Measurements from ENCODE around the gene ZNF75A.

Gene ZNF75A

DNA sequence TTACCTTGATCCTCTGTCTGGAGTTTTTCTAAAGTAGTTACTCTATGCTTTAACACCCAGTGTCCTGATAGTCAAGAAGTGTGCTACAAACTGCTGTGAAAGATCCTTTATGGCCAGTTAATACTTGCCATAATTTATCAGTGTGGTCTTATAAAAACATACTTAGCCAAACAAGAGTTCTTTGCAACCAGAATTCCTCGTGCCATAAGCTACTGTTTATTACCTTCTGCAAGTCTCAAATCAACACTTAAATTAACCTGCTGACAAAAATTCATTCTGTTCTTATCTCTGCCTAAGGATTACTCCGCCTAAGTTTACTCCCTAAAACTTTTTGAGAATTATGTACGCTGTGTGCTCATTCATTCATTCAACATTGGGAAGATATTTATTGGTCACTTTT lies 22.8 kb downstream of the ZNF75A start (continued):
- no peak for TF ChIP-seq ZNF214 (tag by site-specific recombination; IDR thresholded peaks at IDR 0.05; ENCODE audit: borderline replicate concordance)
- no peak for TF ChIP-seq ZNF266 (tag by site-specific recombination; IDR thresholded peaks at IDR 0.05; ENCODE audit: low read depth)
- TF ChIP-seq, protein P1, sequence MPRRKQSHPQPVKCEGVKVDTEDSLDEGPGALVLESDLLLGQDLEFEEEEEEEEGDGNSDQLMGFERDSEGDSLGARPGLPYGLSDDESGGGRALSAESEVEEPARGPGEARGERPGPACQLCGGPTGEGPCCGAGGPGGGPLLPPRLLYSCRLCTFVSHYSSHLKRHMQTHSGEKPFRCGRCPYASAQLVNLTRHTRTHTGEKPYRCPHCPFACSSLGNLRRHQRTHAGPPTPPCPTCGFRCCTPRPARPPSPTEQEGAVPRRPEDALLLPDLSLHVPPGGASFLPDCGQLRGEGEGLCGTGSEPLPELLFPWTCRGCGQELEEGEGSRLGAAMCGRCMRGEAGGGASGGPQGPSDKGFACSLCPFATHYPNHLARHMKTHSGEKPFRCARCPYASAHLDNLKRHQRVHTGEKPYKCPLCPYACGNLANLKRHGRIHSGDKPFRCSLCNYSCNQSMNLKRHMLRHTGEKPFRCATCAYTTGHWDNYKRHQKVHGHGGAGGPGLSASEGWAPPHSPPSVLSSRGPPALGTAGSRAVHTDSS (tag by site-specific recombination; IDR thresholded peaks at IDR 0.05) = no peak
- TF ChIP-seq, protein P2, sequence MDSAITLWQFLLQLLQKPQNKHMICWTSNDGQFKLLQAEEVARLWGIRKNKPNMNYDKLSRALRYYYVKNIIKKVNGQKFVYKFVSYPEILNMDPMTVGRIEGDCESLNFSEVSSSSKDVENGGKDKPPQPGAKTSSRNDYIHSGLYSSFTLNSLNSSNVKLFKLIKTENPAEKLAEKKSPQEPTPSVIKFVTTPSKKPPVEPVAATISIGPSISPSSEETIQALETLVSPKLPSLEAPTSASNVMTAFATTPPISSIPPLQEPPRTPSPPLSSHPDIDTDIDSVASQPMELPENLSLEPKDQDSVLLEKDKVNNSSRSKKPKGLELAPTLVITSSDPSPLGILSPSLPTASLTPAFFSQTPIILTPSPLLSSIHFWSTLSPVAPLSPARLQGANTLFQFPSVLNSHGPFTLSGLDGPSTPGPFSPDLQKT (IDR thresholded peaks at IDR 0.05; ENCODE audit: borderline replicate concordance, low read depth, low read length) = no peak
- TF ChIP-seq, protein P3, sequence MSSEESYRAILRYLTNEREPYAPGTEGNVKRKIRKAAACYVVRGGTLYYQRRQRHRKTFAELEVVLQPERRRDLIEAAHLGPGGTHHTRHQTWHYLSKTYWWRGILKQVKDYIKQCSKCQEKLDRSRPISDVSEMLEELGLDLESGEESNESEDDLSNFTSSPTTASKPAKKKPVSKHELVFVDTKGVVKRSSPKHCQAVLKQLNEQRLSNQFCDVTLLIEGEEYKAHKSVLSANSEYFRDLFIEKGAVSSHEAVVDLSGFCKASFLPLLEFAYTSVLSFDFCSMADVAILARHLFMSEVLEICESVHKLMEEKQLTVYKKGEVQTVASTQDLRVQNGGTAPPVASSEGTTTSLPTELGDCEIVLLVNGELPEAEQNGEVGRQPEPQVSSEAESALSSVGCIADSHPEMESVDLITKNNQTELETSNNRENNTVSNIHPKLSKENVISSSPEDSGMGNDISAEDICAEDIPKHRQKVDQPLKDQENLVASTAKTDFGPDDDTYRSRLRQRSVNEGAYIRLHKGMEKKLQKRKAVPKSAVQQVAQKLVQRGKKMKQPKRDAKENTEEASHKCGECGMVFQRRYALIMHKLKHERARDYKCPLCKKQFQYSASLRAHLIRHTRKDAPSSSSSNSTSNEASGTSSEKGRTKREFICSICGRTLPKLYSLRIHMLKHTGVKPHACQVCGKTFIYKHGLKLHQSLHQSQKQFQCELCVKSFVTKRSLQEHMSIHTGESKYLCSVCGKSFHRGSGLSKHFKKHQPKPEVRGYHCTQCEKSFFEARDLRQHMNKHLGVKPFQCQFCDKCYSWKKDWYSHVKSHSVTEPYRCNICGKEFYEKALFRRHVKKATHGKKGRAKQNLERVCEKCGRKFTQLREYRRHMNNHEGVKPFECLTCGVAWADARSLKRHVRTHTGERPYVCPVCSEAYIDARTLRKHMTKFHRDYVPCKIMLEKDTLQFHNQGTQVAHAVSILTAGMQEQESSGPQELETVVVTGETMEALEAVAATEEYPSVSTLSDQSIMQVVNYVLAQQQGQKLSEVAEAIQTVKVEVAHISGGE (tag by site-specific recombination; conservative IDR thresholded peaks at IDR 0.05; ENCODE audit: low read depth) = no peak
- no peak for TF ChIP-seq ZBTB21 (tag by site-specific recombination; IDR thresholded peaks at IDR 0.05)
- TF ChIP-seq, protein P4, sequence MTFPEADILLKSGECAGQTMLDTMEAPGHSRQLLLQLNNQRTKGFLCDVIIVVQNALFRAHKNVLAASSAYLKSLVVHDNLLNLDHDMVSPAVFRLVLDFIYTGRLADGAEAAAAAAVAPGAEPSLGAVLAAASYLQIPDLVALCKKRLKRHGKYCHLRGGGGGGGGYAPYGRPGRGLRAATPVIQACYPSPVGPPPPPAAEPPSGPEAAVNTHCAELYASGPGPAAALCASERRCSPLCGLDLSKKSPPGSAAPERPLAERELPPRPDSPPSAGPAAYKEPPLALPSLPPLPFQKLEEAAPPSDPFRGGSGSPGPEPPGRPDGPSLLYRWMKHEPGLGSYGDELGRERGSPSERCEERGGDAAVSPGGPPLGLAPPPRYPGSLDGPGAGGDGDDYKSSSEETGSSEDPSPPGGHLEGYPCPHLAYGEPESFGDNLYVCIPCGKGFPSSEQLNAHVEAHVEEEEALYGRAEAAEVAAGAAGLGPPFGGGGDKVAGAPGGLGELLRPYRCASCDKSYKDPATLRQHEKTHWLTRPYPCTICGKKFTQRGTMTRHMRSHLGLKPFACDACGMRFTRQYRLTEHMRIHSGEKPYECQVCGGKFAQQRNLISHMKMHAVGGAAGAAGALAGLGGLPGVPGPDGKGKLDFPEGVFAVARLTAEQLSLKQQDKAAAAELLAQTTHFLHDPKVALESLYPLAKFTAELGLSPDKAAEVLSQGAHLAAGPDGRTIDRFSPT (tag by site-specific recombination; IDR thresholded peaks at IDR 0.05) = no peak
- TF ChIP-seq OVOL3 (tag by site-specific recombination; IDR thresholded peaks at IDR 0.05) = 0 out of 2 replicates have a peak, but pooled peaks have one; percentile 41
- no peak for TF ChIP-seq SP7 (tag by site-specific recombination; IDR thresholded peaks at IDR 0.05)
- TF ChIP-seq PRDM1 (tag by site-specific recombination; IDR thresholded peaks at IDR 0.05) = no peak
- TF ChIP-seq, protein P5, sequence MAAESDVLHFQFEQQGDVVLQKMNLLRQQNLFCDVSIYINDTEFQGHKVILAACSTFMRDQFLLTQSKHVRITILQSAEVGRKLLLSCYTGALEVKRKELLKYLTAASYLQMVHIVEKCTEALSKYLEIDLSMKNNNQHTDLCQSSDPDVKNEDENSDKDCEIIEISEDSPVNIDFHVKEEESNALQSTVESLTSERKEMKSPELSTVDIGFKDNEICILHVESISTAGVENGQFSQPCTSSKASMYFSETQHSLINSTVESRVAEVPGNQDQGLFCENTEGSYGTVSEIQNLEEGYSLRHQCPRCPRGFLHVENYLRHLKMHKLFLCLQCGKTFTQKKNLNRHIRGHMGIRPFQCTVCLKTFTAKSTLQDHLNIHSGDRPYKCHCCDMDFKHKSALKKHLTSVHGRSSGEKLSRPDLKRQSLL (tag by site-specific recombination; IDR thresholded peaks at IDR 0.05) = no peak
- TF ChIP-seq ZBTB8A (tag by site-specific recombination; IDR thresholded peaks at IDR 0.05) = 0 out of 2 replicates have a peak, but pooled peaks have one; percentile 13
- TF ChIP-seq, protein P6, sequence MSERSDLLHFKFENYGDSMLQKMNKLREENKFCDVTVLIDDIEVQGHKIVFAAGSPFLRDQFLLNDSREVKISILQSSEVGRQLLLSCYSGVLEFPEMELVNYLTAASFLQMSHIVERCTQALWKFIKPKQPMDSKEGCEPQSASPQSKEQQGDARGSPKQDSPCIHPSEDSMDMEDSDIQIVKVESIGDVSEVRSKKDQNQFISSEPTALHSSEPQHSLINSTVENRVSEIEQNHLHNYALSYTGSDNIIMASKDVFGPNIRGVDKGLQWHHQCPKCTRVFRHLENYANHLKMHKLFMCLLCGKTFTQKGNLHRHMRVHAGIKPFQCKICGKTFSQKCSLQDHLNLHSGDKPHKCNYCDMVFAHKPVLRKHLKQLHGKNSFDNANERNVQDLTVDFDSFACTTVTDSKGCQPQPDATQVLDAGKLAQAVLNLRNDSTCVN (tag by site-specific recombination; optimal IDR thresholded peaks at IDR 0.05) = no peak
- no peak for TF ChIP-seq GLI4 (tag by site-specific recombination; IDR thresholded peaks at IDR 0.05)
- TF ChIP-seq, protein P7, sequence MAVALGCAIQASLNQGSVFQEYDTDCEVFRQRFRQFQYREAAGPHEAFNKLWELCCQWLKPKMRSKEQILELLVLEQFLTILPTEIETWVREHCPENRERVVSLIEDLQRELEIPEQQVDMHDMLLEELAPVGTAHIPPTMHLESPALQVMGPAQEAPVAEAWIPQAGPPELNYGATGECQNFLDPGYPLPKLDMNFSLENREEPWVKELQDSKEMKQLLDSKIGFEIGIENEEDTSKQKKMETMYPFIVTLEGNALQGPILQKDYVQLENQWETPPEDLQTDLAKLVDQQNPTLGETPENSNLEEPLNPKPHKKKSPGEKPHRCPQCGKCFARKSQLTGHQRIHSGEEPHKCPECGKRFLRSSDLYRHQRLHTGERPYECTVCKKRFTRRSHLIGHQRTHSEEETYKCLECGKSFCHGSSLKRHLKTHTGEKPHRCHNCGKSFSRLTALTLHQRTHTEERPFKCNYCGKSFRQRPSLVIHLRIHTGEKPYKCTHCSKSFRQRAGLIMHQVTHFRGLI (tag by site-specific recombination; IDR thresholded peaks at IDR 0.05) = no peak
- TF ChIP-seq, protein P8, sequence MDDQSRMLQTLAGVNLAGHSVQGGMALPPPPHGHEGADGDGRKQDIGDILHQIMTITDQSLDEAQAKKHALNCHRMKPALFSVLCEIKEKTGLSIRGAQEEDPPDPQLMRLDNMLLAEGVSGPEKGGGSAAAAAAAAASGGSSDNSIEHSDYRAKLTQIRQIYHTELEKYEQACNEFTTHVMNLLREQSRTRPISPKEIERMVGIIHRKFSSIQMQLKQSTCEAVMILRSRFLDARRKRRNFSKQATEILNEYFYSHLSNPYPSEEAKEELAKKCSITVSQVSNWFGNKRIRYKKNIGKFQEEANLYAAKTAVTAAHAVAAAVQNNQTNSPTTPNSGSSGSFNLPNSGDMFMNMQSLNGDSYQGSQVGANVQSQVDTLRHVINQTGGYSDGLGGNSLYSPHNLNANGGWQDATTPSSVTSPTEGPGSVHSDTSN (CRISPR knock-in tag; IDR thresholded peaks at IDR 0.05) = no peak
- TF ChIP-seq ZNF677 (tag by site-specific recombination; IDR thresholded peaks at IDR 0.05) = no peak
- peak; percentile 92 for TF ChIP-seq FEZF1 (tag by site-specific recombination; IDR thresholded peaks at IDR 0.05)
- no peak for TF ChIP-seq ZNF10 (tag by site-specific recombination; IDR thresholded peaks at IDR 0.05)
- TF ChIP-seq, protein P9, sequence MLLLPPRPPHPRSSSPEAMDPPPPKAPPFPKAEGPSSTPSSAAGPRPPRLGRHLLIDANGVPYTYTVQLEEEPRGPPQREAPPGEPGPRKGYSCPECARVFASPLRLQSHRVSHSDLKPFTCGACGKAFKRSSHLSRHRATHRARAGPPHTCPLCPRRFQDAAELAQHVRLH (tag by site-specific recombination; IDR thresholded peaks at IDR 0.05) = peak; percentile 73
- no peak for TF ChIP-seq BCL11A (tag by site-specific recombination; IDR thresholded peaks at IDR 0.05; ENCODE audit: low read depth)
- peak; percentile 75 for TF ChIP-seq ZXDB (tag by site-specific recombination; IDR thresholded peaks at IDR 0.05)
- TF ChIP-seq MYNN (tag by site-specific recombination; IDR thresholded peaks at IDR 0.05; ENCODE audit: borderline replicate concordance) = no peak

Data from HEK293 (cell line).